Measurements from ENCODE around the gene ACSF3. TPM values are rescaled to one million over a fixed set of nuclear protein-coding genes. Genes with fewer than 3 reads are reported as not detected.
A peak's percentile ranks its signal among the peaks of the same experiment; 100 is the strongest.

Gene ACSF3
- total RNA-seq, 4 donors from 2014 or later: 94.6 to 120 (median 108) TPM

GRCh38 chr16:89129378-89129777 lies 35.7 kb downstream of the ACSF3 start:
- no peak for DNase-seq
- no peak overlapping the region for H3K4me3 ChIP-seq
- H3K27ac ChIP-seq: no peak overlapping the region
- peaks cover 0 to 28% (median 0%) of the 10 kb centered on the region in 3 donors for H3K36me3 ChIP-seq
- H3K4me1 ChIP-seq: no peaks in the 10 kb centered on the region
- no peaks in the 10 kb centered on the region for H3K9me3 ChIP-seq
- no peaks in the 10 kb centered on the region for H3K27me3 ChIP-seq
- TF ChIP-seq CTCF (IDR thresholded peaks at IDR 0.05) (no peak), POLR2A (IDR thresholded peaks at IDR 0.05) (no peak)

DNA sequence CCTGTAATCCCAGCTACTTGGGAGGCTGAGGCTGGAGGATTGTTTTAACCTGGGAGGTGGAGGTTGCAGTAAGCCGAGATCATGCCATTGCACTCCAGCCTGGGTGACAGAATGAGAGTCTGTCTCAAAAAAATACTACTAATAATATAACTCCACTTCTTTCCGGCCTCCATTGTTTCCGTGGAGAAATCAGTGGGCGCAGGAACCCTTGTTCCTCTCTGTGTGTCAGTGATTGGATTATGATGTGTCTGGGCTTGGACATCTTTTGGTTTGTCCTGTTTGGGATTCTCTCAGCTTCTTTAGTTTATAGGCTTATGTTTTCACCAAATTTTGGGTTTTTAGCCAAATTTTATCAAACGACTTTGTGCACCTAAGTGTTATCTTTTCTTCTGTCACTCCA lies 36.8 kb downstream of the ACSF3 start:
- H3K4me3 ChIP-seq: no peak overlapping the region
- no peaks in the 10 kb centered on the region for H3K9me3 ChIP-seq
- DNase-seq: no peak
- H3K27me3 ChIP-seq: no peaks in the 10 kb centered on the region
- H3K36me3 ChIP-seq: peaks cover 0 to 39% (median 0%) of the 10 kb centered on the region in 3 donors
- H3K27ac ChIP-seq: no peak overlapping the region
- H3K4me1 ChIP-seq: no peaks in the 10 kb centered on the region
- TF ChIP-seq POLR2A (IDR thresholded peaks at IDR 0.05) (no peak), CTCF (IDR thresholded peaks at IDR 0.05) (no peak)

- Histone ChIP-seq H3K4me3 (no peak overlapping the region), H3K36me3 (peaks cover 0 to 52% (median 0%) of the 10 kb centered on the region in 3 donors), H3K4me1 (no peaks in the 10 kb centered on the region), H3K27me3 (no peaks in the 10 kb centered on the region), H3K27ac (no peak overlapping the region), H3K9me3 (no peaks in the 10 kb centered on the region)
- no peak for TF ChIP-seq POLR2A (IDR thresholded peaks at IDR 0.05)
- TF ChIP-seq CTCF (IDR thresholded peaks at IDR 0.05): no peak
- DNase-seq: peak in 1 of 3 donors; percentile 25
Observed at GRCh38 chr16:89131783-89132182, 38.1 kb downstream of the ACSF3 start.

DNA sequence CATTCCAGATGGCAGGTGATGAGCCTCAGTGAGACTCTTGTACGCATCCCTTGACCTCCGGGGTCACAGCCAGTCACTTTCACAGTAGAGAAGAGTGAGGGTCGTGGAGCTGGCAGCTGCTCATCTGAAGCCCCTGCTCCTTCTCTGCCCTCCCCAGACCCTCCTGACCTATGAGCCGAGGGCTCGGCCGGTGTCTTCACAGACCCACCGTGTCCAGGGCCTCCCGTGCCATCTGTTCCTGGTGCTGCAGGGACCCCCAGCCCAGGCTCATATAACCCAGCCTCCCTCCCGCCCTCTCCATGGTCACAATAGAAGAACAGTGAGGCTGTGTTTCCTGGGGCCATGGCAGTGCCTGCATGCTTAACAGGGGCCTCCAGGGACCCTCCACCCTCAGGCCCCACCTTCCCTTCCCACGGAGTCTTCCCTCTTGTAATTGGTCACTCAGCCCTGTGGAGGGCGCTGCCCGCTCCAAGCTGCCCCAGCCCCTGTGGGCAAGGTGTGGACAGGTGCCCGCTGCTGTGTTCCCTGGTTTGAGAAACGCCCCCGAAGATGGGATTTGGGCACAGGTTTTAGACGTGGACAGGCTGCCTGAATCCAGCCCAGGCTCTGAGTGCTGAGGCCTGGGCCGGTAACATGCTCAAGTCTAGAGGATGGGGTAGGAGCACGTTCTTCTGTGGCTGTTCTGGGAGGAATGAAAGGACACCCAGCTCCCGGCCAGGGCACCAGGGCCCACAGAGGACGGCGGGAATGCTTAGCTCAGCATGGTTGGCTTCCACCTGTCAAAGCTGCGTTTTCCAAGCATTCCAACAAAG lies 38.7 kb downstream of the ACSF3 start:
- H3K36me3 ChIP-seq: peaks cover 0 to 58% (median 0%) of the 10 kb centered on the region in 3 donors
- no peaks in the 10 kb centered on the region for H3K27me3 ChIP-seq
- H3K4me3 ChIP-seq: no peak overlapping the region
- TF ChIP-seq POLR2A (IDR thresholded peaks at IDR 0.05) (no peak), CTCF (IDR thresholded peaks at IDR 0.05) (no peak)
- no peaks in the 10 kb centered on the region for H3K4me1 ChIP-seq
- no peaks in the 10 kb centered on the region for H3K9me3 ChIP-seq
- H3K27ac ChIP-seq: no peak overlapping the region
- DNase-seq: peak in 1 of 3 donors; percentile 39

- DNase-seq: peak in 1 of 3 donors; percentile 34
- no peak for TF ChIP-seq CTCF (IDR thresholded peaks at IDR 0.05)
- no peak for TF ChIP-seq POLR2A (IDR thresholded peaks at IDR 0.05)
- H3K27ac ChIP-seq: no peak overlapping the region
- H3K4me1 ChIP-seq: no peaks in the 10 kb centered on the region
- no peaks in the 10 kb centered on the region for H3K27me3 ChIP-seq
- peaks cover 0 to 69% (median 0%) of the 10 kb centered on the region in 3 donors for H3K36me3 ChIP-seq
- H3K4me3 ChIP-seq: no peak overlapping the region
- H3K9me3 ChIP-seq: no peaks in the 10 kb centered on the region
Observed at GRCh38 chr16:89133457-89134127, 39.9 kb downstream of the ACSF3 start.
